Activated CD8-positive, alpha-beta memory T cell treated with anti-CD3 and anti-CD28 coated beads, Interleukin-2, amount 50 U/mL, for 24 hours (primary cell): ENCODE results near the gene MLANA.

Experiments used
- DNase-seq: peaks from one replicate; pipeline ENCODE4 v3.0.0-alpha.2; 2020; ENCODE audit errors: extremely low read depth

MLANA gene

GRCh38 chr9:5890641-5891040 is at the start of gene MLANA:
Gene MLANA, plus strand, starts transcription at chr9:5890889. Its CDS starts 1,586 bp downstream, at chr9:5892475.
- no peak for DNase-seq

DNA sequence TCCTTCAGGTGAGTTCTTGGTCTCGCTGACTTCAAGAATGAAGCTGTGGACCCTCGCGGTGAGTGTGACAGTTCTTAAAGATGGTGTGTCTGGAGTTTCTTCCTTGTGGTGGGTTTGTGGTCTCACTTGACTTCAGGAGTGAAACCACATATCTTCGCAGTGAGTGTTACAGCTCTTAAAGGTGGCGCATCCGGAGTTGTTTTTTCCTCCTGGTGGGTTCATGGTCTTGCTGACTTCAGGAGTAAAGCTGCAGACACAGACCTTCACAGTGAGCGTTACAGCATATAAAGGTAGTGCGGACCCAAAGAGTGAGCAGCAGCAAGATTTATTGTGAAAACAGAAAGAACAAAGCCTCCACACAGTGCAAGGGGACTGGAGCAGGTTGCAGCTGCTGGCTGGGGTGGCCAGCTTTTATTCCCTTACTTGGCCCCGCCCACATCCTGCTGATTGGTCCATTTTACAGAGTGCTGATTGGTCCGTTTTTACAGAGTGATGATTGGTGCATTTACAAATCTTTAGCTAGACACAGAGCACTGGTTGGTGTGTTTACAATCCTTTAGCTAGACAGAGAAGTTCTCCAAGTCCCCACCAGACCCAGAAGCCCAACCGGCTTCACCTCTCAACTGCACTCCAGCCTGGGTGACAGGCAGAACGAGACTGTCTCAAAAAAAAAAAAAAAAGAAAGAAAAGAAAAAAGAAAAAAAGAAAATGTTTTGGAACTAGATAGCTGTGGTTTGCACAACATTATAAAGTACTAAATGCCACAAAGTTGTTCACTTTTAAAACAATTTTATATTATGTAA is 48.7 kb upstream of the MLANA start:
- DNase-seq: no peak

DNA sequence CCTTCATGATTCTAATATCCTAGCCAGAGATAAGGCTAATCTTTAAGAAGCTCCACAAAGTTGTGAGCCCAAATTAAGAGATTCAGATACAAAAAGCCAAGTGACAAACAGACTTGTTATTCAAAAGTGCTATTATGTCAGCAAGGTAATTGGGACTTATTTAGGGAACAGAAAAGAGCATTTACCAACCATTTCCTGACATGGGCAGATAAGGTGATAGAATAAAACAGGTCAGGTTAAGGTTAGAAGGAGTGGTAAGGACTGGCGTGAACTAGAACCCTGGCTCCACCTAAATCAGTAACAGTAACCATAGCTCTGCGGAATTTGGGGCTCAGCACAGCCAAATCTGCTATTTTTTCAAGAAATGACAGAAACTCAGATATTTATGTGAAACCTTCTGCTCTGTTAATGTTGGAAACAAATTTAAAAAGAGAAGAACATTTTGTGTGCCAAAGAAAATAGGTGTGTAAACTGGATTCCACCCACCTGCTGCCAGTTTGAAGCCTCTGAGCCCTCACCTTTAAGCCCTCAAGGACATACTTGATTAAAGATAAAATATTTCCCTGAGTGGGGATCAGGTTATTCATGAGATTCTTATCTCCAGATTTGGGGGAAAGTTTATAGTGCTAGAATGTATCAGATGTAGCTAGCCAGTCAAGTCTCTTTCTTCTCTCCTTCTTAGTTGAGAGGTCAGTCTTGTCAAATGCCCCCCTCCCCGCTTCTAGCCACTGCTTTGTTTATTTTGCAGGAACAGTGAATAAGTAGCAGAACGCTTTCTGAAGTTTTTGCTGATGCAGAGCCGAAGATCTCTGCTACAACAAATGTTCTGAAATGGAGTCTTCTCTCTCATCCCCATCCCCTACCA is 47.5 kb upstream of the MLANA start:
- no peak for DNase-seq

GRCh38 chr9:5843794-5844471 is 46.8 kb upstream of the MLANA start:
- no peak for DNase-seq

DNA sequence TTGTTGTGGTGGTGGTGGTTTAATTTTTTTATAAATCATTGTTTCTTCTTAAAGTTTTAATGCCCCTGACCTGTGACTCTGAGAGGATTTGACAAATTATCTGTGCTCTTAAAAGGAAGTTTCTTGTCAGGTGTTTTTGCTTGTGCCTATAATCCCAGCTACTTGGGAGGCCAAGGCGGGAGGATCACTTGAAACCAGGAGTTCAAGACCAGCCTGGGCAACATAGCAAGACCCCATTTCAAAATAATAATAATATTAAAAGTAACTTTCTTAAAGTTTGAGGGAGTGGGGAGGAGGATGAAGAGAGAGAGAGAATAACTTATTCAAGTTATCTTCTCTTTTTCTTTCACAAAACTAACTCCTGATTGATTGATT is 45.5 kb upstream of the MLANA start:
- no peak for DNase-seq

DNA sequence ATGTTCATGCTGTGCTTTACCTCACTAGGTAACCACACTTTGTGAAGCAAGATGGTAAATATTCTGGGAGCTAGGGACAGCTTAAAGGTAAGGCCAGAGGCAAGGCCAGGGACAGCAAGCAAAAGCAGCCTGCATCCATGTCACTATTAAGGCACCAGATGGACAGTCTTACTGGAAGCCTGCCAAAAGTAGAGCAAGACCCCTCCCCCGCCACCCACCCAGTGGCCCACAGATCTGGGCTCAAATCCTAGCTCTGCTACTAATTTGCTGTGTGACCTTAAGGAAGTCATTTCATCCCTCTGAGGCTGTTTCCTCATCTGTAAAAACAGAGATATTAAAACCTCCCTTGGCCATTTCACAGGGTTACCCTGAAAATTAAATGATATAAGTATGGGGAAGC is 44.6 kb upstream of the MLANA start:
- no peak for DNase-seq

- no peak for DNase-seq
Observed at GRCh38 chr9:5846501-5846921, 44.2 kb upstream of the MLANA start.

DNA sequence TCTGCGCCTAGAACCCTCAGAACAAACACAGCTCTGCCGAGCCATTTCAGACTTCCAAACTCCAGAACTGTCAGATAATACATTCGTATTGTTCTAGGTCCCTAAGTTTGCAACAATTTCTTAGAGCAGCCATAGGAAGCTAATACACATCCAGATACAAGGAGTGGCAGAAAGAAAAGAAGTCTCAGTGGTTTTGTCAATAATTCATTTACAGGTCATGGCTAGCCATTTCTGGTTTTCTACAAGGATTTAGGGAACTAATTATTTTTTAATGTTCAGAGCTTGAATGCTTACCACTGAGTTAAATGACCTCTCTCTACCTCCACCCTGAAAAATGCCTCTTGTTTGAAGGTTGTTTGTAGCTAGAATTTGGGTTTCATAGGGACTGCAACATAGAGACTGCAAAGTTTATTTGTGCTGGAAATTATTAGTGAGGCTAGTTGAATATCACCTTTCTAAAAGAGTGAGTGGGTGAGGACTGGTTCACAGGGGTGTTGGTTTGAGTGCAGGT is 42.3 kb upstream of the MLANA start:
- no peak for DNase-seq

DNA sequence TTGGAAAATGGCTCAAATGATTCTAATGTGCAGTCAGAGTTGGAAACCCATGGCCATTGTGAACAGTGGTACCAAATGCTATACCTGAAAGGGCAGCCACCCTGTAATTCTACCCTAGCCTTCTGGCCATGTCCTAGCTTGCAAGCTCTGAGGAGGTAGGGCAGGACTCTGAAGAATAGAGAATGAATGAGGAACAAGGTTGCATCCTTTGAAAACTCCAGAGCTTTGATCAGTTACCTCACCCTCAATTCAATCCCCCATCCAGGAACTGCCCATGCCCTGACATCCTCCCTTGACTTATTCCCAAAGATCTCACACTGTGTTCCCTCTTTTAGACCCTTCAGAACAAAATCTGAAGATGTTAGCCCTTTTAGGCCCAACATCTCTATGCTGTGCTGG is 40.0 kb upstream of the MLANA start:
- DNase-seq: no peak

DNA sequence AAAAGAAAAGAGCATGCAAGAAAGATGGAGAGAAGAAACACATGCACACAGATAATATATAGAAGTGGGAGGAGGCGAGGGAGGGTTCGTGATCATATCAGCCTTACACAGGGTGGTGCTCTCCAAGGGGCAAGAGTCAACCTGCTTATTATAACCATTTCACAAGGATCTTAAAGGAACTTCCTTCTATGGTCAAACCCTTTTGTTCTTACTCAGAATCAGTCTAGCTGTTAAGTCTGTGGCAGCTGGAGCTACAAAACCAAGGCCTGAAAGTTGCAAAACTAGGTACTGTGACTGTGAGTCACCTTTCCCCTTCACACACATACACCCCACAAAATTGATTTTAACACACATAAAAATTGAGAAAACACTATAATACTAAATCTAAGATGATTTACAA is 39.2 kb upstream of the MLANA start:
- DNase-seq: no peak

DNA sequence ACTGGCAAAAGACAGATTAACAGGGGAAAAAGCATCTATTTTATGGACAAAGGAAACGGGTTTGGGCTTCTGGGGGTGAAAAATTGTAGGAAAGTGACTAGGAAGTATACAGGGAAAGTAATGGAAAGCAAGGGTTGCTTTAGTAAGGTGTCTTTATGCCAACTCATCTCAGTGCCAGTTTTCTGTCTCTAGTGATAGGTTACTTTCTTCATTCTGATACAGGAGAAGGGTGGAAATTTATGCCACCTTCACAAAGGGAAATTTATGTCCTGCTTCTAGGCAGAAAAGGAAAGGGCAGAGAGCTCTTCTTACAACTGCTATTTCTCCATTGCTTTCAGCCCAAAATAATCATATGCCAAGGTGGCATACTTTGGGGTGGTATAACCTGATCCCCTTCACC is 37.7 kb upstream of the MLANA start:
- no peak for DNase-seq

- no peak for DNase-seq
Observed at GRCh38 chr9:5853617-5854016, 37.1 kb upstream of the MLANA start.

- no peak for DNase-seq
Observed at GRCh38 chr9:5854063-5854790, 36.5 kb upstream of the MLANA start.

DNA sequence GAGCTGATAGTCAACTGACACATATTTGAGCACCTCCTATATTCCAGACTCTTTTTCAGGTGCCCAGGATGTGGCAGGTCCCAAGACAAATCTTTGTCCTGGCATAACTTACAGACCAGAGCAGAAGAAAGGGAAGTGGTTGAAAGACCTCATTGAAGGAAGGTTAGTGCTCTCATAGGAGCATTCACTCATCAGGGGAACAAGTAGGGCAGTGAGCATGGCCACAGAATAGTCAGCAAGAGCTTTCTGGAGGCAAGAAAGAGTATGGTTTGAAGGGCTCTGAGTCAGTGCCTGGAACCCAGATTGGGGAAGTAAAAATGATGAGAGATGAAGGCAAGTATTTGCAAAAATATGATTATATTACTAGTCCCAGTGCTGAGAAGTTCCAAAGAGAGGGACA is 32.8 kb upstream of the MLANA start:
- DNase-seq: no peak

DNA sequence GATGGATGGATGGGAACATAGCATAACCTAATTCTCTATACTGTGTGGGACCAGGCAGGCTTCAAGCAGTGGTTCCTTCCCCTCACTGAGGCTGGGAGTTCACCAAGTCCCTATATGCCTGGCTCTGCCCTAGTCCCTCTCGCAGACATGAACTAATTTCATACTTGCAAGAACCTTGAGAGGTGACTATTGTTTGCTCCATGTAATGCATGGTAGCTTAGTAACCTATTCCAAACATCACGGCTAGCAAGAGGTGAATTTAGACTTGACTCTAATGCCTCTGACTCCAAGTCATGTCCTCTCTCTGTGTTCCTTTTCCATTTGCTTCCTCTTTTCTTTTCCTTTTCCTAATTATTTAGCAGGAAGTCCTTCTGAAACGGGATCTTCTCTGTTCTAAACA is 31.9 kb upstream of the MLANA start:
- no peak for DNase-seq

- no peak for DNase-seq
Observed at GRCh38 chr9:5863092-5863746, 27.5 kb upstream of the MLANA start.

DNA sequence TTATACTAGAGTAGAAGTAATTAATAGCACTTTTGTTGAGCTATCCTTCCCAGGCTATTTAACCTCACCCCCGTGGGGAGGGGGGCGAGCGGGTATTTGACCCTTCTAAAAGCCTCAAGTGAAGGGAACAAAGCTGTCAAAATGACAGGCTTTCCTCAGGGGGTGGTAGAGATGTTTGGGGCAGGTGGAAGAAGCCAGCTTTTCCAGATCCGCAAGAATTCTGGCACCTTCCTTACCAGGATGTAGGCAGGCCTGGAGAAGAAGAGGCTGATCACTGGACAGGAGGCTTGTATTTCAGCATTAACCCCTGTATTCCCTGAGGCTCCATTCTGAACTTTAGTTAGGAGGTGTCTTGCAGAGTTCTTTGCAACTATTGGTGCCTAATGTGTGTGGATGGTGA is 26.2 kb upstream of the MLANA start:
- no peak for DNase-seq

- DNase-seq: no peak
Observed at GRCh38 chr9:5866272-5866671, 24.4 kb upstream of the MLANA start.

DNA sequence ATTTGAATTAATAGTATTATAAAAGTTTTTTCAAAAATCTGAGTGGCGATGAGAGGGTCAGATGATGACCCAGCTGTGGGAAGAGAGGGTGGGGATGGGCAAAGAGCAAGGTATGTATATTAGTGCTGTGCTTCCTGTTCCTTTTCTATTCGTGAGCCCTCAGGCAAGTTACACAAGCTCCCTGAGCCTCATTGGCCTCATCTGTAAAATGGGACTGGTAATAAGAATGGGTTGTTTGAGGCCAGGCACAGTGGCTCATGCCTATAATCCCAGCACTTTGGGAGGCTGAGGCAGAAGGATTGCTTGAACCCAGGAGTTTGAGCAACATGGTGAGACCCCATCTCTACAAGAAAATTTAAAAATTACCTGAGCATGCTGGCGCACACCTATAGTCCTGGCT is 24.0 kb upstream of the MLANA start:
- DNase-seq: no peak

DNA sequence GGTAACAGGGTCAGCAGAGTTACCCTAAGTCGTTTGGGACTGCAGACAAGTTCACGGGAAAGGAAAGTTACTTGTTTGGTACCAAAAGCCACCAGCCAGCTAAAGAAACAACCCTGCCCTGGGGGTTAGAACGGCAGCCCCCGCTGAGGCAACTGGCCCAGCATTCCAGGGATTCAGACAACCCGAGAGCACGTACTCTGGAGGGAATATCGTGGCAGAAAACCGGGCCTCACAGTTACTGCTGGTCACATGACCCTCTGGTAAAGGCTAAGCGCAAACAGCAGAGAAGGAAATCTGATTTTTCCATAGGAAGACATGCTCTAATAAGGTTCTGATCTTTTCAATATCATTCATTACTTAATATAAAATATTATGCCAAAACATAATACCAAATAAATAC is 22.5 kb upstream of the MLANA start:
- DNase-seq: no peak
